HG03575 (cell line): Measurements from ENCODE around the gene DUSP22.
A peak's percentile ranks its signal among the peaks of the same experiment; 100 is the strongest.
"Not testable (repeated sequence)": the region's sequence is repeated elsewhere in the genome, so short reads cannot be mapped to it uniquely, and the experiment has no call there.

ENCODE experiments used
- ATAC-seq: cut with Tn5 transposase; IDR thresholded peaks from one replicate; pipeline ENCODE4 v1.9.1; 2021; ENCODE audit not compliant: unreplicated experiment, insufficient number of reproducible peaks, low FRiP score; ENCODE audit errors: extremely low read depth

DUSP22 gene

DNA sequence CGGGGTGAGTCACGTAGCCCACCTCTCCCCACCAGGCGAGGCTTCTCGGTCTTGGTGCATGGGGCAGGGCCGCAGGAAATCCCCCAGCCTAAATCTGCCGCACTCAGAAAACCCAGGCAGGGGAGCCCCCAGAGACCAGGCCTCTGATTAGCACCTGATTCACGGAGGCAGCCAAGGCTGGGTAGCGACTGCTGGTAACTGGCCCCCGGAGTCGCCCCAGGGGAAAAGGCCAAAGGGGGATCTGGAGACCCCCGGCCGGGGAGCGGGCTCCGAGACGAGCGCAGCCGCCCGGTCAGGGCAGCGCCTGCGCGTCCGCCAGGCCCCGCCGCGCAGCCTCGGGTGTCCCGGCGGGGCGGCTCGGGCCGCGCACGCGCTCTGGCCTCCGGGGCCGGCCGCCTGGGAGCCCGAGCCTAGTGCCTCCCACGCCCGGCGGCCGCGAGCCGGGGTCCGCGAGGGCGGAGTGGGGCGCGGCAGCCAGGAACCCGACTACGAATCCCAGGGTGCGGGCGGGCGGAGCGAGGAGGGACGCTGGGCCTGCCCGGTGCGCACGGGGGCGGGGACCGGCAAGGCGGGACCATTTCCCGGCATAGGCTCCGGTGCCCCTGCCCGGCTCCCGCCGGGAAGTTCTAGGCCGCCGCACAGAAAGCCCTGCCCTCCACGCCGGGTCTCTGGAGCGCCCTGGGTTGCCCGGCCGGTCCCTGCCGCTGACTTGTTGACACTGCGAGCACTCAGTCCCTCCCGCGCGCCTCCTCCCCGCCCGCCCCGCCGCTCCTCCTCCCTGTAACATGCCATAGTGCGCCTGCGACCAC, at the start of gene DUSP22:
Gene DUSP22, plus strand, starts transcription at position 791 of the 809 bp plus-strand sequence. CDS start 53 bp downstream, outside the sequence.
- peak; percentile 22 for ATAC-seq

DNA sequence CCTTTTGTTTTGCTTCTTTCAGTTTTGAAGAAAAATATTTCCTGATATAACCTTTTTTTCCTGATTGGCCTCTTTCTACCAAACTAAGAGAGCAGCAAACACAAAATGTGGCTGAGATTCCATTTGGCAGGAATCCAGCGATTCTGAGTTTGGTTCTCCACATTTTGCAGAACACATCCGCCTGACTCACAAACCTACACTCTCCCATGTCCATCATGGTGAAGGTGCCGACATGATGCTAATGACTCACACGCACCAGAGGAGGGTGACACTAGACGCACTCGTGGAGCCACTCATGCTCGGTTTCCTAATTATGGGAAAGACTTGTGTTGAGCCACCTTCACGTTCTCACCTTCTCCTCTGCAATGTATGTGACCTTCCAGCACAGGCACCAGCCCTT, 45.9 kb upstream of the DUSP22 start:
- no peak for ATAC-seq

DNA sequence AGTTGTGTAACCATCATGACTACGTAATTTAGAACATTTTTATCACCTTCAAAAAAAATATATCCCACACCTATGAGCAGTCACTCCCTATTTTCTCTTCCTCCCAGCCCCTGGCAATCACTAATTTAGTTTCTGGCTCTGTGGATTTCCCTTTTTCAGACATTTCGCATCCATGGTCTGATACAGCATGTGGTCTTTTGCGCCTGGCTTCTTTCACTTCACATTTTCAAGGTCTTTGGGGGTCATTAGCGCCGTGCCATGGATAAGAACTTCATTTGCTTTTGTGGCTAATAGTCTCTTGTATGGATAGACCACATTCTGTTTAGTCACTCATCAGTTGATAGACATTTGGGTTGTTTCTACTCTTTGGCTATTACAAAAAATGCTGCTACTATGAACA, 44.9 kb upstream of the DUSP22 start:
- no peak for ATAC-seq

DNA sequence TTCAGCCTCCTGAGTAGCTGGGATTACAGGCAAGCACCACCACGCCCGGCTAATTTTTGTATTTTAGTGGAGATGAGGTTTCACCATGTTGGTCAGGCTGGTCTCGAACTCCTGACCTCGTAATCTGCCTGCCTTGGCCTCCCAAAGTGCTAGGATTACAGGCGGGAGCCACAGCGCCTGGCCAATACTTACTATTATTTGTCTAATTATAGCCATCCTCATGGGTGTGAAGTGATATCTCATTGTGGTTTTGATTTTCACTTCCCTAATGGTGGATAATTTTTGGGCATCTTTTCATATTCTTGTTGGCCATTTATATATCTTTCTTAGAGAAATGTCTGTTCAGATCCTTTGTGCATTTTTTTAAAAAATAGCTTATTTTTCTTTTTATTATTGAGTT, 44.2 kb upstream of the DUSP22 start:
- not testable (repeated sequence) for ATAC-seq

GRCh38 chr6:250676-251075, 41.6 kb upstream of the DUSP22 start:
- ATAC-seq: no peak

DNA sequence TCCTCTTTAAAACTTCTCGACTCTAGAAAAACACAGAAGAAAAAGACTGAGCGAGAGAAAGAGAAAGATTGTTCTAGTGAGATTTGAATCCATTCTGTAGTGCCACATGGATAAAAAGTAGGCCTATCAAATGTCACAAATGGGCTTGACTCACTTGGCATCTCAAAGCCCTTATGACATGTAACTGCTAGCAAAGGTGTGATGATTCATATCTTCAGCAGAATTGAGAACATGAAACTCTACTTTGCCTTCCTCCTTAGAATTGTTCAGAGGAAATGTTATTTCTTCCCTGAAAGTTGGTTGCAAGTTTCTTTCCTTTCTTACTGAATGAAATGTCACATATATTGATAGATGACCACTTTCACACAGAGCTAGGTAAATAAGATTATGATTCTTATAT, 40.4 kb upstream of the DUSP22 start:
- no peak for ATAC-seq

- no peak for ATAC-seq
Measured at GRCh38 chr6:252775-253535, 39.3 kb upstream of the DUSP22 start.

DNA sequence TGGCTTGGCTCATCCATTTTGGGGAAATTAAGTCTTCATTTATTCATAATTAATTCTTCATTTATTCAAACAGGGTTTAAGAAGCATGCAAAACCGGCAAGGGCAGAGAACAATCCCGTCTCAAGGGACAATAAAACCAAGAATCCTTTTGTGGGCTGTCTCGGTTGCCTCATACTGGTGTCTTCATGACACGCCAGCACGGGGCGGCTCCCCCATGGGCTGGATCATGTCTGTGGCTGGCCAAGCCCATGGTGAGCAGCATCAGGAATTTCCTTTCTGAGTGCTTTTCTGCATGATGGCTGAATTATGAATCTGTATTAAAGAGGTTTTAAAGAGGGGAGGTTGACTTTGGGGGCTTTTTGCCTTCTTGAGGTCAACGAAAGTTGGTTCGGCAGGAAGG, 38.3 kb upstream of the DUSP22 start:
- ATAC-seq: no peak

DNA sequence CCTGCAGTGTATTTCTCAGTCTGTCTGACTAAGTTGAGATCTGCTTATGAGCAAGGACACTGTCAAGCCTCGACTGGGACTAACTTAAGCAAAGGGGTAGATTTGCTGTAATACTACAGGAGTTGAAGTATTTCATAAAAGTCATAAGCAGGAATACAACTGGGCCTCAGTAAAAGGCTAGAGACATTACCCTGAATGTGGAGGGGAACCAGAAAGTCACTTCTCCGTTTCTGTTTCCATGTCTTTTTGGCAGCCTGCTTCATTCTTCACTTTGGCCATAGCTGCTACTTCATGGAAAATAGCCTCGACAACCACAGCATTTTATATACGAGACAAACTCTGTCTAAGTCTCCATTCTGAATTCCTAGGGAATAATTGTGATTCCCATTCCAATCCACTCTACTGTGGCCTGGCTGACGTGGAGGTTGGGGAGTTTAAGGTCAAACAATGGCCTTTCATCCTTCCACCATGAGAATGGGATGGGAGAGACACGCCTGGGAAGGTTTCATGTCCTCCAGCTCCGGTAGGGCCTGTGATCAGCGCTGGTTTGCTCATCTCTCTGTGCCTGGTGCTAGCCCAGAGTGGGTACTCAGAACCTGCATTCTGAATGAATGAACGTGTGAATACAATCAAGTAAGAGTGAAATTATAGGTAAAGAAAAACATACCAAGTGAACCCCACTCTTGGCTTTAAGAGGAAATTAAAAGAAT, 37.1 kb upstream of the DUSP22 start:
- no peak for ATAC-seq

- no peak for ATAC-seq
Measured at GRCh38 chr6:255751-256083, 36.6 kb upstream of the DUSP22 start.

GRCh38 chr6:256169-256568, 36.1 kb upstream of the DUSP22 start:
- no peak for ATAC-seq

DNA sequence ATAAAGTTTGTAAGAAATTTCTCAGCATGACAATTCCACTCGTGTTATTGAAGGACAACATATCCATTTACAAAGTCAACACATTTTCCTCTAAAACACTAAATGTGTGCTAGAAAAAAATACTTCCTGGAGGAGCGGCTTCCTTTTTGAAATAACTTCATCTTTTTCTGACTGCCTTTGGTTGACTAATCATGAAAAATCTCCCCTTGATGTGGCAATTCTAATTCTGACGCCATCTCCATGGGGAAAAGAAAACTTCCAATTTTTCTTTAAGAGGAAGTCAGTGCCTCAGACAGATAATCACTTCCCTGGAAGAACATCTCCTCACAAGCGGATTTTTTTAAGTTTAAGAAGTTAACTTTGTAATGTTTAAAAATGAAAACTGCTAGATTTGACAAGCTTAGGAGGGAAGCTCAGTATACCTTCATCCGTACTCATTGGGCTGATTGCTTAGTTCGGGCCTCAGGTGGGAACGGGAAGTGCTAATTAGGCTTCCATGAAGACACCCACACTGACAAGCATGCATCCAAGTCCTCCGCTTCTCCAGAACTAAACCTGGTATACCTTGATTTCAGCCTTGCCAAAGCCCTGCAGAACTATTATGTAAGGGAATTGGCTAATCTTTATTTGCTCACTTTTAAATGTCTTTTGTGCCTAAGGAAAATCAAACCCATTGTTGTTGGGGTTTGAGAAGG, 35.1 kb upstream of the DUSP22 start:
- ATAC-seq: no peak

- ATAC-seq: no peak
Measured at GRCh38 chr6:257774-258173, 34.5 kb upstream of the DUSP22 start.

GRCh38 chr6:259316-259715, 33.0 kb upstream of the DUSP22 start:
- ATAC-seq: no peak

DNA sequence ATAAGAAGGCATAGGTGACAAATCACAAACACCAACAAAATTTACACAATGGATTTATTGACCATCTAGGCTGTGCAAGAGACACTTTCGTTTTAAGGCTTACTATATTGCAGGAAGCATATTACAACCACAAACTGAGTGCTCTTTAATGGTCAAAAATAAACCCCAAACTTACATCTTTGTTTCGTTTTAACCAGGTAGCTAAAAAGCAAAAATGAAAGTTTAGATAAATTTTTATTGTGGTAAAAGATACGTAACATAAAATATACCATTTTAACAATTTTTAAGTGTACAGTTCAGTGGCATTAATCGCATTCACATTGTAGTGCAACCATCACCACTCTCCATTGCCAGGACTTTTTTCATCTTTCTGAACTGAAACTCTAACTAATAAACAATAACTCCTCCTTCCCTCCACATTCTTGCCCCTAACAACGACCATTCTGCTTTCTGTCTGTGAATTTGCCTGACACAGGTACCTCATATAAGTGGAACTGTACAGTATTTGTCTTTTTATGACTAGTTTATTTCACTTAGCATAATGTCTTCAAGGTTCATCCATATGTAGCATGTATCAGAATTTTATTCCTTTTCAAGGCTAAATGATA, 32.3 kb upstream of the DUSP22 start:
- peak; percentile 67 for ATAC-seq

GRCh38 chr6:264626-265025, 27.7 kb upstream of the DUSP22 start:
- no peak for ATAC-seq

DNA sequence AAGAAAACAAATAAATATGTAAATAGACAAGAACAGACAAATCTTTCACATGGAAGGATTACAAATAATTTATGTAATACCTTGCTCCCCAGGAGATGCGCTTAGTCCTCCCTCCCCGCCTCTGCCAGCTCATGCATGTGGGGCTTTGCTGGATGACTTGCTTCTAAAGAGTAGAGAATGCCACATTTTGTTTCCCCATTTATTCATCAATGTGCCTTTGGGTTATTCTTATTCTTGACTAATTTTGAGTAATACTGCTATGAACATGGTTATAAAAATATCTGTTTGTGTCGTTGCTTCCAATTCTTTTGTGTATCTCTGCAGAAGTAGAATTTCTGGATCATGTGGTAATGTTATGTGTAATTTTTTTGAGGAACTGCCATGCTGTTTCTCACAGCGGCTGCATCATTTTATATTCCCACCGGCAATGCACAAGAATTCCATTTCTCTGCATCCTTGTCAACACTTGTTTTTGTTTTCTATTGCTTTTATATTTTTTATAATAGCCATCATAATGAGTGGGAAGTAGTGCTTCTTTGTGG, 23.8 kb upstream of the DUSP22 start:
- no peak for ATAC-seq

DNA sequence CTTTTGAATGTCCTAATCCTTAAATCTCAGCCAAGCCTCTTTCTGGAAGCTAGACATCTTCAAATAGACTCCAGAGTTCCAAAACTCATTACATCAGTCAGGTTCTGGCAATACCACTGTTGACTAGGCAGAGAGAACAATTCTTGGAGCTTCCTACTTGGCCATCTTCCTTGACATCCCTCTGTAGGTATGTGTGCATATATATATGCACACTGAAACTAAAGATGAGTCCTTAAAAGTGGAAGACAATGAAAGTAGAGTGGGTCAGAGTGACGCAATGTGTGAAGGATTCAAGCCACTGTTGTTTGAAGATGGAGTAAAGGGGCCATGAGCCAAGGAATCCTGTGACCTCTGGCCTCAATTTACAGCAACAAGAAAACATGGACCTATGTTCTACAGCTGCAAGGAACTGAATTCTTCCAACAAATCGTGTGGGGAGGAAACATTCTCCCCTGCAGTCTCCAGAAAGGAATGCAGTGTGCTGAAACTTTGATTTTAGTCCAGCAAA, 18.7 kb upstream of the DUSP22 start:
- no peak for ATAC-seq

GRCh38 chr6:277746-278145, 14.5 kb upstream of the DUSP22 start:
- no peak for ATAC-seq
